ENCODE data around the gene TRNP1.

Gene TRNP1

GRCh38 chr1:27025718-27026117, 32.2 kb downstream of the TRNP1 start:
- DNase-seq, result no peak

GRCh38 chr1:27026621-27027574, 33.4 kb downstream of the TRNP1 start:
- no peak for DNase-seq

GRCh38 chr1:27027575-27028250, 34.2 kb downstream of the TRNP1 start:
- no peak for DNase-seq

- DNase-seq, result no peak
These were observed 36.0 kb downstream of the TRNP1 start for GRCh38 chr1:27029517-27029916.

- peak in 43 of 51 donors; percentile 3 to 80 (median 48) for DNase-seq
These were observed 38.0 kb downstream of the TRNP1 start for GRCh38 chr1:27031235-27032118.

GRCh38 chr1:27032119-27032461, 38.6 kb downstream of the TRNP1 start:
- no peak for DNase-seq

GRCh38 chr1:27033043-27033746, 39.7 kb downstream of the TRNP1 start:
- no peak for DNase-seq

- DNase-seq, result no peak
These were observed 41.9 kb downstream of the TRNP1 start for GRCh38 chr1:27035344-27035743.

GRCh38 chr1:27036718-27037117, 43.2 kb downstream of the TRNP1 start:
- DNase-seq, result no peak

- no peak for DNase-seq
These were observed 44.0 kb downstream of the TRNP1 start for GRCh38 chr1:27037518-27037917.

GRCh38 chr1:27038020-27038419, 44.5 kb downstream of the TRNP1 start:
- no peak for DNase-seq

GRCh38 chr1:27042670-27043069, 49.2 kb downstream of the TRNP1 start:
- no peak for DNase-seq

GRCh38 chr1:27044613-27045151, 51.2 kb downstream of the TRNP1 start:
- DNase-seq, result peak; percentile 6 to 92 (median 65)

- peak in 38 of 51 donors; percentile 2 to 72 (median 26) for DNase-seq
These were observed 52.6 kb downstream of the TRNP1 start for GRCh38 chr1:27045973-27046558.

GRCh38 chr1:27047914-27048313, 54.4 kb downstream of the TRNP1 start:
- no peak for DNase-seq

- DNase-seq, result no peak
These were observed 55.6 kb downstream of the TRNP1 start for GRCh38 chr1:27049100-27049499.

GRCh38 chr1:27049607-27050006, 56.1 kb downstream of the TRNP1 start:
- DNase-seq, result no peak

Measured in hypothalamus (tissue), 51 donors.